Left ventricle myocardium inferior (tissue), 1 donor: ENCODE results near the gene CSNK1D. TPM values are rescaled to one million over a fixed set of nuclear protein-coding genes. Genes with fewer than 3 reads are reported as not detected.

ENCODE experiments used
- DNase-seq: peaks from one replicate; pipeline ENCODE4 v3.0.0-alpha.2; 2020
- H3K27ac ChIP-seq: fragments of 200-600 bp; replicated peaks from 2 replicates; pipeline ENCODE4 v1.8.0; 2021
- H3K27me3 ChIP-seq: fragments of 200-600 bp; 2 replicates; pipeline ENCODE4 v1.8.0; 2021; ENCODE audit warnings: low read depth
- H3K36me3 ChIP-seq: fragments of 200-600 bp; 2 replicates; pipeline ENCODE4 v1.8.0; 2021
- H3K4me1 ChIP-seq: fragments of 200-600 bp; 2 replicates; pipeline ENCODE4 v1.8.0; 2021
- H3K4me3 ChIP-seq: fragments of 200-600 bp; 2 replicates; pipeline ENCODE4 v1.8.0; 2021; ENCODE audit warnings: mild to moderate bottlenecking, moderate library complexity
- H3K9me3 ChIP-seq: fragments of 200-600 bp; replicated peaks from 2 replicates; pipeline ENCODE4 v1.8.0; 2021
- CTCF ChIP-seq: fragments of 200-600 bp; IDR thresholded peaks from 2 replicates; pipeline ENCODE4 v1.8.0; 2021; ENCODE audit warnings: antibody characterized with exemption, mild to moderate bottlenecking, borderline replicate concordance
- intact Hi-C: fragments of 100-400 bp; cut with micrococcal nuclease; formaldehyde crosslinking; loops from one replicate; pipeline ENCODE4 v1.11.0; 2022
- total RNA-seq: library from RNA; stranded (reverse); fragmentation: NEBNext Ultra II Directional; extraction: Animal tissue kit (Norgen Biotek cat#: 25700); gene quantifications from one replicate; pipeline ENCODE4 v1.2.1, GENCODE V29; 2021
- donor health status: DM: no; HTN: yes; CAD: no; lungs with severe emphysema.

Gene CSNK1D
- total RNA-seq, 1 donor from 2014 or later = 61.8 TPM

GRCh38 chr17:82270651-82271050 is 2.8 kb downstream of the CSNK1D start:
- peaks cover 27% of the 10 kb centered on the region for H3K36me3 ChIP-seq

DNA sequence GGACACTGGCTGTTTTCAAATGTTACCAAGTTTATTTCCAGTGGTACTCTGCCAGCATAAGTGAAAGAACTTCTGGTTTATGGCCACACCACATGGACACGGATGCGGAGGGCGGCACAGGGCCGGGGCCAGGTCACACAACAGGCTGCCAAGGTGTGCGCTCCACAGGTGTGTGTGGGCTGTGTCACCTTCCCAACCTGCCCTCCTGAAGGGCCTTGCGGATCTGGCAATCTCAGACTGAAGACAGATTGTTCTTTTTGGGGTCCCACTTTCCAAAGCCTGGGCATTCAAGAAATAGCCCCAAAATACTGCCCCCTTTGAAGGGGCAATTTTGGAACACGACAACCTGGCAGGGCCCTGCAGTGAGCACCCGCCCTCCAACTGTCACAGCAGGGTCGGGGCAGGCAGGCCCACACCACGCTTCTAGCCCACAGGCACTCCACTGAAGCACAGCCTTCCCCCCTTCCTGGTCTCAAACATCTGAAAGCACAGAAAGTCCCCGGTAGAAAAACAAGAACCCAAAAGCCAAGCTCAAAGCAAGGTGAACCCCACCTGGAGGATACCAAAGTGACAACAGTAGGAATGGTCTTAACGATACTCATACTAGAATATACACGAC is 3.5 kb downstream of the CSNK1D start:
- DNase-seq = no peak
- Histone ChIP-seq H3K9me3 (no peaks in the 10 kb centered on the region), H3K4me1 (peaks cover 92% of the 10 kb centered on the region), H3K36me3 (peaks cover 34% of the 10 kb centered on the region), H3K27me3 (no peaks in the 10 kb centered on the region), H3K4me3 (no peak overlapping the region), H3K27ac (no peak overlapping the region)
- intact Hi-C loops = no loop called here
- TF ChIP-seq CTCF = no peak

More at GRCh38 chr17:82270651-82271050, 2.8 kb downstream of the CSNK1D start:
- Histone ChIP-seq H3K4me1 (peaks cover 89% of the 10 kb centered on the region), H3K27me3 (no peaks in the 10 kb centered on the region), H3K27ac (no peak overlapping the region), H3K4me3 (no peak overlapping the region), H3K9me3 (no peaks in the 10 kb centered on the region)
- DNase-seq = no peak
- TF ChIP-seq CTCF = no peak
- intact Hi-C loops = no loop called here

- Histone ChIP-seq H3K4me1 (peaks cover 87% of the 10 kb centered on the region), H3K27me3 (no peaks in the 10 kb centered on the region), H3K4me3 (no peak overlapping the region), H3K9me3 (no peaks in the 10 kb centered on the region), H3K27ac (peak overlapping the region; percentile 31), H3K36me3 (peaks cover 40% of the 10 kb centered on the region)
- intact Hi-C loops = no loop called here
- no peak for TF ChIP-seq CTCF
- DNase-seq = no peak
These were observed 4.2 kb downstream of the CSNK1D start for GRCh38 chr17:82269138-82269881.

DNA sequence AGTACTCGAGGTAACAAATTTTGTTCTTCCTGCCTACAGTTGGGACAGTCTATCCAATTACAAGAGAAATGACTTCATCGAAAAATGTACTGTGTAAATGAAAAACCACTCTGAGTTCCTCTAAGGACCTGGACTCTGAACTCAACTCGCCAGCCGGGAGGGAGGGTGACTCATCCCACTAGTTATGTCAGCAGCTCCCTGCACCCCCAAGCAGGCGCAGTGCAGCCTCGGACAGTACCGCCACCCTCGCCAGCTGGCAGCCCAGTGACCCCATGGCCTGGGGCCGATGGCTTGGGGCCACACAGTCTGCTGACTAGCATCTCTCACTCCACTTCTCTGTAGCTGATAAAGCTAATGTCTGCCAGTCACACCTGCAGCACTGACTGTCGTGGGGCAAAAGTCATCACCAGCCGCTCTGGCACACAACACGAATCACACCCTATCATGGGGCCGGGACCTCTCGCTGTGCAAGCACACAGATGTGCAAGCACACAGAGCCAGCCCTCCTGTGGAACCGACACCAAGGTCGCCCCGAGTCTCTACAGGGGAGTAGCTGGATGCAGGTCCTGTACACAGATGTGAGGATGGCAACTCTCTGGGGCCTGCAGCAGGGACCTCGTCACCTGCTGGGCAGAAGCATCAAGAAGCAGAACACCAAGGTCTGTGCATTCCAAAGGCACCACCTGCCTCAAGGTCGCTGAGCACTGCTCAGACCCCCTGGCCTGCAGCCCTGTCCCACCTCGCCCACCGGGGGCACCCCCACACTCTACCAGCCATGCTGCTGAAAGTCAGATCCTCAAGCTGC is 5.7 kb downstream of the CSNK1D start:
- Histone ChIP-seq H3K4me3 (peak overlapping the region; percentile 54), H3K9me3 (no peaks in the 10 kb centered on the region), H3K36me3 (peaks cover 56% of the 10 kb centered on the region), H3K27ac (peak overlapping the region; percentile 92), H3K27me3 (no peaks in the 10 kb centered on the region), H3K4me1 (peaks cover 73% of the 10 kb centered on the region)
- DNase-seq = peak; percentile 94
- intact Hi-C loops = no loop called here
- TF ChIP-seq CTCF = no peak

DNA sequence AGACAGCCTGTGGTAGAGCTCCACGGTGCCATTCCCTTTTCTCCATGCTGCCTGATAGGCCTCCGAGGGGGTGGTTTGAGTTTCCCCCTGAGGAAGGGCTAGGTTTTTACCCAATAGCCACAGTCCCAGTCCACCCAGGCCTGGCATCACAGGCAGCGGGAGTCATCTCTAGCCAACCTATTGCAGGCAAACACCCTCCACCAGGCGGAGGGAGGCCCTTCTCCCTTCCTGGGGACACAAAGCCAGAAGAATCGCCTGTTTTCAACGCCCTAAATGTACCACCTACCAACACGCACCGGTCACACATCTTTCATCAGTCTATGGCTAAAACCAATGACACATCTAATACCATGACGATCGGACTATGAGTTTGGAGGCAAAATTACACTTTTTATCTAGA is 7.4 kb downstream of the CSNK1D start:
- no peak for TF ChIP-seq CTCF
- DNase-seq = no peak
- H3K27ac ChIP-seq = peak overlapping the region; percentile 92
- H3K4me3 ChIP-seq = no peak overlapping the region
- H3K9me3 ChIP-seq = no peaks in the 10 kb centered on the region
- no peaks in the 10 kb centered on the region for H3K27me3 ChIP-seq
- intact Hi-C loops = no loop called here
- peaks cover 57% of the 10 kb centered on the region for H3K4me1 ChIP-seq
- peaks cover 61% of the 10 kb centered on the region for H3K36me3 ChIP-seq
